MM.1S (cell line): Measurements from ENCODE around the gene CCR5AS.

Source experiments
- CTCF ChIP-seq: fragments of 300-600 bp; sonication (generic); IDR thresholded peaks from 2 replicates; pipeline ENCODE4 v1.5.1; 2016; ENCODE audit warnings: antibody characterized with exemption, low read length, mixed read lengths
- EZH2 ChIP-seq: fragments of 300-600 bp; sonication (generic); optimal IDR thresholded peaks from 2 replicates; pipeline ENCODE3; 2017; ENCODE audit warnings: low read depth, mild to moderate bottlenecking, antibody characterized with exemption, low read length, mixed read lengths
- EZH2phosphoT487 ChIP-seq: fragments of 300-600 bp; sonication (generic); IDR thresholded peaks from 2 replicates; pipeline ENCODE4 v1.6.1; 2018; ENCODE audit warnings: antibody characterized with exemption, low read length

DNA sequence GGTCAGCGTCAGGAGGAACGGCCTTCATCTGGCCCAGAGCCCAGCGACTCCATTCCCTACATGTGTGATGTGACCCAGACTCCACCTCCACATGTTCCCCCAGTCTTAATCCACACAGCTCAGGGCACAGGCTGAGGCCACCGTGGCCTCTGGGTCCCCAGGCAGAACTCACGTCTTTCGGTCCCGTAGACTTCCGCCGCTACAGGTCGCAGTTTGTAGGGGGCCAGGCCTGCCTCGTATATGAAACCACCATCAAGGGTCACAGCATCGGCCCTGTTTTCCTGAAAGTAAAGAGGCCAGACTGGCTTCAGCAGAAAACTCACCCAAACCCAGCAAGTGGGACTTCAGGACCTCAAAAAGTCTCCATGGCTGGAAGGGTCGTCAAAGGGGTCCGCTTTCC lies 49.3 kb upstream of the CCR5AS start:
- TF ChIP-seq CTCF: no peak
- TF ChIP-seq EZH2: no peak
- no peak for TF ChIP-seq EZH2phosphoT487
